LNCAP (cell line): ENCODE measurements around the gene TRIM56.
A peak's percentile ranks its signal among the peaks of the same experiment; 100 is the strongest.

Experiments used
- TF ChIP-seq, protein P1 (sequence below): fragments of 450-650 bp; IDR thresholded peaks from 2 replicates; pipeline ENCODE4 v1.5.1; 2017; ENCODE audit warnings: mild to moderate bottlenecking

Gene TRIM56

DNA sequence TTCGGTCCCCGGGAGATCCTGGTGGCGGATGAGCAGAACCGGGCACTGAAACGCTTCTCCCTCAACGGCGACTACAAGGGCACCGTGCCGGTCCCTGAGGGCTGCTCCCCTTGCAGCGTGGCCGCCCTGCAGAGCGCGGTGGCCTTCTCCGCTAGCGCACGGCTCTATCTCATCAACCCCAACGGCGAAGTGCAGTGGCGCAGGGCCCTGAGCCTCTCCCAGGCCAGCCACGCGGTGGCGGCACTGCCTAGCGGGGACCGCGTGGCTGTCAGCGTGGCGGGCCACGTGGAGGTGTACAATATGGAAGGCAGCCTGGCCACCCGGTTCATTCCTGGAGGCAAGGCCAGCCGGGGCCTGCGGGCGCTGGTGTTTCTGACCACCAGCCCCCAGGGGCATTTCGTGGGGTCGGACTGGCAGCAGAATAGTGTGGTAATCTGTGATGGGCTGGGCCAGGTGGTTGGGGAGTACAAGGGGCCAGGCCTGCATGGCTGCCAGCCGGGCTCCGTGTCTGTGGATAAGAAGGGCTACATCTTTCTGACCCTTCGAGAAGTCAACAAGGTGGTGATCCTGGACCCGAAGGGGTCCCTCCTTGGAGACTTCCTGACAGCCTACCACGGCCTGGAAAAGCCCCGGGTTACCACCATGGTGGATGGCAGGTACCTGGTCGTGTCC is 3.7 kb downstream of the TRIM56 start:
- TF ChIP-seq, protein P1, sequence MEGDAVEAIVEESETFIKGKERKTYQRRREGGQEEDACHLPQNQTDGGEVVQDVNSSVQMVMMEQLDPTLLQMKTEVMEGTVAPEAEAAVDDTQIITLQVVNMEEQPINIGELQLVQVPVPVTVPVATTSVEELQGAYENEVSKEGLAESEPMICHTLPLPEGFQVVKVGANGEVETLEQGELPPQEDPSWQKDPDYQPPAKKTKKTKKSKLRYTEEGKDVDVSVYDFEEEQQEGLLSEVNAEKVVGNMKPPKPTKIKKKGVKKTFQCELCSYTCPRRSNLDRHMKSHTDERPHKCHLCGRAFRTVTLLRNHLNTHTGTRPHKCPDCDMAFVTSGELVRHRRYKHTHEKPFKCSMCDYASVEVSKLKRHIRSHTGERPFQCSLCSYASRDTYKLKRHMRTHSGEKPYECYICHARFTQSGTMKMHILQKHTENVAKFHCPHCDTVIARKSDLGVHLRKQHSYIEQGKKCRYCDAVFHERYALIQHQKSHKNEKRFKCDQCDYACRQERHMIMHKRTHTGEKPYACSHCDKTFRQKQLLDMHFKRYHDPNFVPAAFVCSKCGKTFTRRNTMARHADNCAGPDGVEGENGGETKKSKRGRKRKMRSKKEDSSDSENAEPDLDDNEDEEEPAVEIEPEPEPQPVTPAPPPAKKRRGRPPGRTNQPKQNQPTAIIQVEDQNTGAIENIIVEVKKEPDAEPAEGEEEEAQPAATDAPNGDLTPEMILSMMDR = no peak

- TF ChIP-seq, protein P1 = no peak
These were observed 4.6 kb downstream of the TRIM56 start for GRCh38 chr7:101089876-101090275.

DNA sequence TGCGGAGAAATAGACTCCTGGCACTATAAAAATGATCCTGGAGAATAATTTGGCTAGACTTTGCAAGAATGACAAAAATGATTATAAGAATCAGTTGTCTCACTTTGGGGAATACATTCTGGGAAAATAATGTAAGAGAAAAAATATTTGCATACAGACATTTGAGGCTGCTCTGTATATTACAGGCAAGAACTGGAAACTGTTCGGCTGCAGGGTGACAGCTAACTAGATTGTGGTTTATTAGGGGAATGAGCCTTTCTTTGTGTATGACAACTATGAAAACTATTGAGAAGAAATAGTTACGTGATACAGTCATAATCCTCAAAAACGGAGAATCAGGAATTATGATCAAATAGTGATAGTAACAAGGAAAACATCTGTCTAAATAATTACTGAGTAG is 8.6 kb downstream of the TRIM56 start:
- TF ChIP-seq, protein P1 = no peak

DNA sequence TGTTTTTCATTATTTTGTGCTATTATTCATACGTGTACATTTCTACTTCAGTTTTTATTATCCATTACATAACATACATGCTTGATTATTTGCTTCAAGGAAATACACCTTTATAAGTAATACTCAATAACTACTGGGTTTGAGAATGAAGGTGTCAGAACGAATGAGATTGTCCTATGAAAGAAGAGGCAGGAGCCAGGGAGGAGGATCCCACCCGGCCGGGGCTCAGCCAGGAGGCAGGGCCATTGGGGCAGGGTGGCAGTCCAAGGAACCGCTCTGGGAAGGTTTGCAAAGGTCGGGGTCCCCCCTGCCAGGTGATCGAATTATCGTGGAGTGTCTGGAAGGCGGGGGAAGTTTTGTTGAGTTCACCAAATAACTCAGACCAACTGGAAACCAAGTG is 9.1 kb downstream of the TRIM56 start:
- TF ChIP-seq, protein P1 = no peak

GRCh38 chr7:101094791-101095375 is 9.6 kb downstream of the TRIM56 start:
- TF ChIP-seq, protein P1 = peak; percentile 79

DNA sequence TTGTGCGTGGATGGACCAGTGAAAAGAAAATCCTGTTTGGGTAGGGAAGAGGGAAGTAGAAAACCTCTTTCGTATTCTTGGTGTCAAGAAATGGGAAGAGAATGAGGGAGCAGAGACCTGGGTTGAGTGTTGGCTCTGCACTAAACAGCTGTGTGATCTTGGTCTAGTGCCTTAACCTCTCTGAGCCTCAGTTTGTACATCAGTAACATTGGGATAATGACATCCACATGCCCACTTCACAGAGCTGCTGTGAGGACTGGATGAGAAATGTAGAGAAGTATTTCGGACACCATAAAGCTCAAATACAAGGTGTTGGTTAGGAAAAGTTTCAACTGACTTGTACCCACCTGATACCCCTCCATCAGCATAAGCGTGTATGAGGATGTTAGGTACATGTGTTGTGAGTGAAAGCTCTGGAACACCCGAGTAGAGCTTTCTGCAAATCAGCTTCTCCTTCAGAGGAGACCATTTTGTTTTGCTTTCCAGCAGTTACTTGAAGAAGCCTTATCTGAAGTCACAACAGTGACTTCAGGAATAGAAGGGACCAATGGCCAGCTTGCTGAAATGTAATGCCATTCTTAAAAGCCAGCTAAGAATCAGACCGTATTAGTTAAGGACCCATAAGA is 11.2 kb downstream of the TRIM56 start:
- TF ChIP-seq, protein P1 = no peak

DNA sequence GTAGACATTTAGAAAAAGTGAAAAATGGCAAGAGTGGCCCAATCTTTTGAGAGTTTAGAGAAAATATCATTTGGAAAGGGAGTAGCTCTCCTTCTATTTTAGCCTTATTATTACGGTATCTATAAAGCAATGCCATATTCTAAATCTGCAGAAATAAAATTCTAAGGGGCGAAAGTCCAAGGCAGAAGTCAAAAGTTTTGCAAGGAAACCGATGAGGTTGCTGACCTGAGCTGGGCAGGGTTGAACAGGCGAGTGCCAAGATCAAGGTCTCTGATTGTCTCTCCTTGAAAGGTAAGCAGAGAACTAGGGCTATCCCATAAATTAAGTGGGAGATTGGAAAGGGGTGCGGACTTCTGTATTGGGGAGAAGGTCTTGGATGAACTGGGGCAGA is 11.7 kb downstream of the TRIM56 start:
- TF ChIP-seq, protein P1 = no peak
